Astrocyte (in vitro differentiated cells and primary cell): Measurements from ENCODE around the gene CCDC86.

Experiments used
- CTCF ChIP-seq: IDR thresholded peaks from 2 replicates; pipeline ENCODE4 v1.5.1; 2011; ENCODE audit warnings: low read depth, mild to moderate bottlenecking, inconsistent platforms, low read length, moderate library complexity; ENCODE audit not compliant: insufficient read depth
- EZH2 ChIP-seq: IDR thresholded peaks from 2 replicates; pipeline ENCODE4 v1.6.1; 2012; ENCODE audit warnings: mild to moderate bottlenecking, low read length, inconsistent platforms; ENCODE audit not compliant: insufficient read depth

GRCh38 chr11:60879104-60879503 is 37.2 kb downstream of the CCDC86 start:
- TF ChIP-seq EZH2, result no peak
- TF ChIP-seq CTCF, result no peak
